Epidermal melanocyte (primary cell): Measurements from ENCODE around the gene PRPF40A.
A peak's percentile ranks its signal among the peaks of the same experiment; 100 is the strongest.
"Not testable (repeated sequence)": the region's sequence is repeated elsewhere in the genome, so short reads cannot be mapped to it uniquely, and the experiment has no call there.

Source experiments
- DNase-seq: peaks from one replicate; pipeline ENCODE4 v3.0.0; 2011; ENCODE audit warnings: low spot score; ENCODE audit not compliant: insufficient read length

PRPF40A gene

DNA sequence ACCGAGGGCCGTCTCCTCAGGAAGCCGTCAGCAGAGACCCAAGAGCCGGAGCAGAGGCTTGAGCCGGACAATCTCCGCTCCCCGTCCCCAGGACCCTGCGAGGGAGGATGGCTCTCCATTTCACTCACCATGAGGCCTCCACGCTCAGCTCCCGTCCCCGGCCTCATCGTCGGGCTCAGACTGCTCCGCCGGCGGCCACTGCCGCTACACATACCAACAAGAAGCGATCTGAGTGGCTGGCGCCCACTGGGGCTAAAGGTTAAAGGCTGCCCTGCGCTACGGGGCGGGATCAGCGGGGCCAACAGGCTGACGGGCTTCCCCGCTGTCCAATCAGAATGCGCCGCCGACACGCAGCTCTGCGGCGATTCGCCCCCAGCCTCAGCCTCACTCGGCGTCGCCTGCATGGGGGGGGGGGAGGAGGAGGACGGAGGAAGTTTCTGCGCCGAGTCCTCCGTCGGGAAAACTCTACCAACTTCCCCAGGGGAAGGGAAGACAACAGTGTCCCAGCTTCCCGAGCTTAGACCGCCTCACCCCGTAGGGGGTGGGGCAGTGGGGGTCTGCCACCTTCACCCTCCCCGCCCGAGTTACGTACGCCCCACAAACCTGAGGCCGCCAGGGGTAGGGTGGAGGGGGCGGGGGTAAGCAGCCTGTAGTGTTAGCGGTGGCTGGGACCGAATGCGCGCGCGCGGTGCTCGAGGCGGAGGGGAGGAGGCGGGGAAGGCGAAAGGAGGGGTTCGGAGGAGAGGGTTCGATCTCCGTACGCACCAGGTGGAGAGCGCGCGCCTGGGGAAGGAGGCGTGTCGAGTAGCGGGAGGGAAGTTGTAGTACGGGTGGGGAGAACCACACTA, at the start of gene PRPF40A:
TSS of gene PRPF40A (minus strand) at position 234 of the 848 bp plus-strand sequence. CDS start at position 212, 22 bp downstream.
- DNase-seq = peak; percentile 86

DNA sequence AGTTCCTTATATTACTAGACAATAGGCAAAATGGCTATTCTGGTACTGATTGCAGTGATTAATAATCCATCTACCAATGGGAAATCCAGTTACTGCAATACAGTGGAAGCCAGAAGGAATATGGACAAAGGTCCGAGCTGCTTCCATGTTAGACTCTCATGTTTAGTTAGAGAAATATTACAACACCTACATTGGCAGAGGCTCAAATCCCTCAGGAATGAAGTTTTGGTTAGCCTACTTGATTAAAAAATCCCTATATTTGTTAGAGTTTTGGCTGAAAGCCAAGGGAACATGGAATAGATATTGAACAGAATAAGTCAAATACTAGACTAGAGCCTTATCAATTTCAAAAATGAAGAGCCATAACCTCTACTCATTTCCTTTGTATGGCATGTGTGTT, 49.7 kb upstream of the PRPF40A start:
- DNase-seq = no peak

DNA sequence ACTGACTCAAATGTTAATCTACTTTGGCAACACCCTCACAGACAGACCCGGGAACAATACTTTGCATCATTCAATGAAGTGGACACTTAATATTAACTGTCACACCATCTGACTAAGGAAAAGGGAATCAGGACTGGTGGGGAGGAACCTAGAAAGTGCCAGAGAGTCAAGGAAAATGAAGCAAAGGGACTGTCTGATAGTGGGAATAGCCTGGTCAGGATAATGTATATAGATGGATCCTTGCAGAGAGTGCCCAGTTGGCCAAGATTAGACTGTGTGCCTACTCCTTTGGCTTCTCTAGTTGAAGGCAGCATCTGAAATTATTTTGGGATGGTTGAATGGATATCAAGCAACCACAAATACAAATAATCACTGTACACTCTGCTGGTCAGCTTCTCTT, 46.4 kb upstream of the PRPF40A start:
- DNase-seq = no peak

DNA sequence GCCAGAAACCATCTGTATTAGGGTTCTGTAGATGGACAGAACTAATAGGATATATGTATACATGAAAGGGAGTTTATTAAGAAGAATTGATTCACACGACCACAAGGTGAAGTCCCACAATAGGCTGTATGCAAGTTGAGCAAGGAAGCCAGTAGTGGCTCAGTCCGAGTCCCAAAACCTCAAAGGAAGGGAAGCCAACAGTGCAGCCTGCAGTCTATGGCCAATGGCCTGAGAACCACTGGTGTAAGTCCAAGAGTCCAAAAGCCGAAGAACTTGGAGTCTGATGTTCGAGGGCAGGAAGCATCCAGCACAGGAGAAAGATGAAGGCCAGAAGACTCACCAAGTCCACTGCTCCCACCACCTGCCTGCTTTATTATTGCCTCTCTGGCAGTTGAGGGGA, 45.9 kb upstream of the PRPF40A start:
- DNase-seq = not testable (repeated sequence)

DNA sequence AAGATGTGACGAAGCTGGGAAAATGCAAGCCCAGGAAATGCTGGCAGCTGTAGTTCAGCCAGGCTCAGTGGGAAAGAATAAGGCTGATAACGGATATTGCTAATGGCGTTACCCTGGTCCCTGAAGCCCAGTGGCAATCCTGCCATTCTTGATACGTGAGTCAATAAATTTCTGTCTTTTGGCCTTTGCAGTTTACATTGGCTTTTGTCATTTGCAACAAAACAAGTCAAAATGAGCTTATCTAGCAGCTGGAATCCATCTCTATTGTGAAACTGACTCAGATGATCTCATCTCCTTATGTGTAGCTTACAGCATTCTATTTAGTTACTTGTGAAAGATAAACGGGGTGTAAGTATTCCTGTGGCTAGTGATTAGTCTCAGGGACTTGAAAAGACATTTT, 44.9 kb upstream of the PRPF40A start:
- DNase-seq = no peak

- DNase-seq = no peak
These were observed 44.0 kb upstream of the PRPF40A start for GRCh38 chr2:152761214-152761613.

DNA sequence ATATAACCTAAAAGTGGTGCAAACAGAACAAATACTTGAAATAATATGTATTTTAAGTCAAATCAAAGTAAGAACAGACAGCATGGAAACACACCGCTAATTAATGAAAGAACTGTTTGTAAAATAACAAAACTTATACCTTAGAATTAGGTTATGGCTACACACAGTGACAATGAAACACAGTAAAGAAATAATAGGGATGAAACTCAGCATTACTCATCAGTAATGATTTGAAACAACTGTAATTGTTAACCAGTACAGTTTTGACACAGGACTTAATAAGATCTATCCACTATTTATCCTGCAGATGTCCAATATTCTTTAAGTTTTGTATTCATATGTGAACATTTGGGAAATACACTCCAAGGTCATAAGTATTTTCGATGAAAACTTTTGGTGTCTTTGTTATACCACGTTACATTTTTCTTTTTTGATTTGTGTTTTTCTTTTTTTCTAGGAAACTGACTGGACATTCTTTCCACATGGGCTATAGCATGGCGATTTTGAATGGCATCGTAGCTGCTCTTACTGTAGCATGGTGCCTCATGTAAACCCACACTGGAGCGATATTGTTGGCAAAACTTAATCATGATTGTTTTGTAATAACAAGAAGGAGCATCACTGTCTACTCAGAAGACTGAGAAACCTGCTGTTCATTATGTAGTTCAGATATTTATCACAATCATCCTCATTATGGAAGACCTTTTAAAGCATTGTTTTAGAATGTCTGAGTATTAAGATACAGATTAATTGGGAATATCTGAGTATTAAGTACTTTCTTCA, 42.2 kb upstream of the PRPF40A start:
- DNase-seq = no peak

DNA sequence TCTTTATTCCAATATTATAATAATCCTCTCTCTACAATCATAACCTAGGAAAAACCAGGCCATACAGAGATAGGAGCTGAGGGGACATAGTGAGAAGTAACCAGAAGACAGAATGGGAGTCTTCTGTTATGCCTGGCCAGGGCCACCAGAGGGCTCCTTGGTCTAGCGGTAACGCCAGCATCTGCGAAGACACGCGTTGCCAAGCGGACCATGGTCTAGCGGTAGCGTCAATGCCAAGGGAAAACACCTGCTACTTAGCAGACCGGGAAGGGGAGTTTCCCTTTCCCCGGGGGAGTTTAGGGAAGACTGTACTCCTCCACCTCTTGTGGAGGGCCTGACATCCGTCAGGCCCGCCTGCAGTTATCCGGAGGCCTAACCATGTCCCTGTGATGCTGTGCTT, 37.8 kb upstream of the PRPF40A start:
- no peak for DNase-seq

DNA sequence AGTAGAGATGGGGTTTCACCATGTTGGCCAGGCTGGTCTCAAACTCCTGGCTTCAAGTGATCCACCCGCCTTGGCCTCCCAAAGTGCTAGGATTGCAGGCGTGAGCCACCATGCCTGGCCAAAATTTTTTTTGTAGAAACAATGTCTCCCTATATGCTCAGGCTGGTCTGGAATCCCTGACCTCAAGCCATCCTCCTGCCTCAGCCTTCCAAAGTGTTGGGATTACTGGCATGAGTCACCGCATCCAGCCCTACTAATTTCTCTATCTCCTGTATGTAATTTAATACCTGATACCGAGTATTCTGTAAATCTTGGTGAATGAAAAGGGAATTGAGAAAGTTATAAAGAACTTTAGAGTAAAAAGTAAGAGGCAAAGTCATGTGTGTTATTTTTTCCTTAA, 30.5 kb upstream of the PRPF40A start:
- DNase-seq = not testable (repeated sequence)

- no peak for DNase-seq
These were observed 25.7 kb upstream of the PRPF40A start for GRCh38 chr2:152743002-152743401.

- DNase-seq = no peak
These were observed 23.6 kb upstream of the PRPF40A start for GRCh38 chr2:152740743-152741328.

GRCh38 chr2:152739705-152740104, 22.4 kb upstream of the PRPF40A start:
- DNase-seq = not testable (repeated sequence)

DNA sequence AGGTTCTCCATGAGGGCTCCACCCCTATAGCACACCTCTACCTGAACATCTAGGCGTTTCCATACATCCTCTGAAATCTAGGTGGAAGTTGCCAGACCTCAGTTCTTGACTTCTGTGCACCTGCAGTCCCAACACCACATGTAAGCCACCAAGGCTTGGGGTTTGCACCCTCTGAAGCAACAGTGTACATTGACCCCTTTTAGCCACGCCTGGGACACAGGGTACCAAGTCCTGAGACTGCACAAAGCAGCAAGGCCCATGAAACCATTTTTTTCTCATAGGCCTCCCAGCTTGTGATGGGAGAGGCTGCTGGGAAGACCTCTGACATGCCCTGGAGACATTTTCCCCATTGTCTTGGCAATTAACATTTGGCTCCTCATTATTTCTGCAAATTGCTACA, 21.2 kb upstream of the PRPF40A start:
- no peak for DNase-seq

DNA sequence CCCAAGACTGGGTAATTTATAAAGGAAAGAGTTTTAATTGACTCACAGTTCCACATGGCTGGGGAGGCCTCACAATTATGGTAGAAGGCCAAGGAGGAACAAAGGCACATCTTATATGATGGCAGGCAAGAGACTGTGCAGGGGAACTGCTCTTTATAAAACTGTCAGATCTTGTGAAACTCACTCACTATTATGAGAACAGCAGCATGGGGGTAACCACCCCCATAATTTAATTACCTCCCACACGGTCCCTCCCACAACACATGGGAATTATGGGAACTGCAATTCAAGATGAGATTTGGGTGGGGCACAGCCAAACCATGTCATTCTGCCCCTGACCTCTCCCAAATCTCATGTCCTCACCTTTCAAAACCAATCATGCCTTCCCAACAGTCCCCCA, 20.2 kb upstream of the PRPF40A start:
- not testable (repeated sequence) for DNase-seq

DNA sequence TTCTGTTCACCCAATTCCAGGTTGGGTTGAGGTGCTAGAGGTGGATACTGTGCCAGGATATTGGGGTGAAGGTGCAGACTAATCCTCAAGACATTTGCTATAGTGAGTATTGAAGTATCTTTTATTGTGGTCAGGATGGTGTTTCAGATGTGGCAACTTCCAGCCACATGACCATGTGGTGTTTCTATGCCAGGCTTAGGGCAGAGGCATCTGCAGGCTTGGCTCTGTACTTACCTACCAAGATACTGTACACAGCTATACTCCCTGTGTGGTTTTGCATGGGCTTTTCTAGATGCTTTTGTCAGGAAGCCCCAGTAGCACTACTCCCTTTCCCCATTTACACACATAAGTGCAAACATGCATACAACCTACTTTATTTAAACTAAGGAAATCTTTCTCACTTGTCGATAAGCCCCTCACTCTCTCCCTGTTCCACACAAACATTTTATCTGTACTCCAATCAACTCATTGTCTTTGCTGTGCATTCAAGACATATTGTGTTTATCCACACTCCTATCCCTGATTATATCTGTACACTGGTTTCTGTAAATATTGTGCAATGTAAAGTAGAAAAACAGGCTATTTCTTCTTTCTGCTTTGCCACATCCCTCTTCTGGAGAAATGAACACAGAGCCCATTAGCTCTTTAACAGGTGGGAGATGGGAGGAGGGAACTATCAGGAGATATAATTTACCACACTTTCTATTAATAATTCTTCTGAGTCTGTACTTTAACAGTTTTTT, 13.5 kb upstream of the PRPF40A start:
- DNase-seq = no peak

DNA sequence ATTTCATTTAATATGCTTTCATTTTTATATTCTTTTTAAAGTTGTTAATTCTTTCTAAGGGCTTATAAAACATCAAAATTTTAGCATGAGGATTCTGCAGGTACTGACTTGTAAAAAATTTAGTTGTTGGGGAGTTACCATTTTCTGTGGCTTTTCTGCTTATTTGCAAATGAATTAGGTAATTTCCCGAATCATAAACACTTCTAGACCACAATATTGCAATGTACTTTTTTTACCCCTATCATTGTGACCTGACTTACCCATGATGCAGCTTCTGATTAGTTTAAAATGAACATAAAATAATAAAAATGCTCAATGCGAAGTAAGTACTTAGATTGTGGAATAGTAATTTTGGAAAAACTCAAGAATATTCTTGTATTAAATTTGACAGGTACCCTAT, 12.6 kb upstream of the PRPF40A start:
- DNase-seq = no peak

GRCh38 chr2:152723918-152724317, 6.7 kb upstream of the PRPF40A start:
- DNase-seq = no peak

- not testable (repeated sequence) for DNase-seq
These were observed 5.4 kb upstream of the PRPF40A start for GRCh38 chr2:152722639-152723038.

GRCh38 chr2:152720794-152721193, 3.5 kb upstream of the PRPF40A start:
- DNase-seq = no peak

GRCh38 chr2:152718909-152719645, 1.8 kb upstream of the PRPF40A start:
- DNase-seq = no peak
